K562 (cell line): Measurements from ENCODE around the gene VEGFA. TPM values are rescaled to one million over a fixed set of nuclear protein-coding genes. Genes with fewer than 3 reads are reported as not detected.
A peak's percentile ranks its signal among the peaks of the same experiment; 100 is the strongest.

Experiments used
- CBFB ChIP-seq: sonication (generic); formaldehyde crosslinking; IDR thresholded peaks from 2 replicates; pipeline ENCODE4 v1.4.0; 2020; ENCODE audit warnings: mild to moderate bottlenecking, missing genetic modification reagents
- CBX5 ChIP-seq: IDR thresholded peaks from 2 replicates; pipeline ENCODE4 v1.6.1; 2014; ENCODE audit warnings: low read depth, borderline replicate concordance
- CREBBP ChIP-seq: IDR thresholded peaks from one replicate; pipeline ENCODE4 v1.6.1; 2012; ENCODE audit warnings: low read depth, mild to moderate bottlenecking, control low read depth, inconsistent platforms, low read length
- CTBP1 ChIP-seq: fragments of 450-650 bp; IDR thresholded peaks from 2 replicates; pipeline ENCODE4 v1.6.1; 2016; ENCODE audit warnings: borderline replicate concordance
- GATAD2A ChIP-seq: fragments of 450-650 bp; IDR thresholded peaks from 2 replicates; pipeline ENCODE4 v1.6.1; 2017
- MAFF ChIP-seq: IDR thresholded peaks from 2 replicates; pipeline ENCODE4 v1.6.1; 2012; ENCODE audit warnings: low read length, improper control_type of control experiment
- PTBP1 ChIP-seq: fragments of 200-400 bp; formaldehyde crosslinking; IDR thresholded peaks from 2 replicates; pipeline ENCODE4 v1.6.1; 2017; ENCODE audit warnings: low read depth, low read length
- ZNF551 ChIP-seq: fragments of 250-450 bp; sonication (Bioruptor Pico); IDR thresholded peaks from 2 replicates; pipeline ENCODE4 v1.5.0; 2021; ENCODE audit warnings: mild to moderate bottlenecking, moderate library complexity
- ZNF830 ChIP-seq: fragments of 250-450 bp; sonication (Bioruptor Pico); IDR thresholded peaks from 2 replicates; pipeline ENCODE4 v1.5.0; 2021; ENCODE audit warnings: mild to moderate bottlenecking
- polyA plus RNA-seq, 8 experiments: library from polyadenylated mRNA; depleted of rRNA in 4 of 8; stranded (reverse) in 5 of 8; unstranded in 3 of 8; fragments of >200 nt; fragmentation: Nextera tagmentation in 2 of 8; fragmentation: Illumina TruSeq in 1 of 8; extraction: Ambion mirVana in 2 of 8; extraction: Trizol in 1 of 8; gene quantifications; 2 replicates each; pipeline versions ENCODE4 v1.2.1 to v1.2.3, GENCODE V29; 2011 to 2014; ENCODE audit warnings: inconsistent platforms in 1 of 8, missing spikeins in 1 of 8
- total RNA-seq, 7 experiments: library from RNA; depleted of rRNA in 6 of 7; stranded (reverse); fragments of >200 nt in 6 of 7; fragmentation: Illumina TruSeq in 2 of 7; extraction: Trizol in 2 of 7; gene quantifications; 2 replicates each; pipeline versions ENCODE4 v1.2.1 to v1.2.3, GENCODE V29; 2011 to 2021; ENCODE audit warnings: low replicate concordance in 1 of 7
- TF ChIP-seq, protein P1 (sequence below): fragments of 450-650 bp; formaldehyde crosslinking; IDR thresholded peaks from 2 replicates; pipeline ENCODE4 v1.4.0; 2020; ENCODE audit warnings: mild to moderate bottlenecking
- TF ChIP-seq, protein P2 (sequence below), 2 experiments: IDR thresholded peaks in 1 of 2; conservative IDR thresholded peaks in 1 of 2; 2 replicates each; pipeline ENCODE4 v1.6.1; 2016; ENCODE audit warnings: low read depth in 2 of 2, mild to moderate bottlenecking in 1 of 2, missing compliant biosample characterization in 1 of 2, missing genetic modification characterization in 1 of 2, moderate library complexity in 1 of 2
- TF ChIP-seq, protein P3 (sequence below): fragments of 450-650 bp; IDR thresholded peaks from 2 replicates; pipeline ENCODE4 v1.6.1; 2016; ENCODE audit warnings: low read depth, mild to moderate bottlenecking, moderate library complexity
- TF ChIP-seq, protein P4 (sequence below): sonication (generic); formaldehyde crosslinking; IDR thresholded peaks from 2 replicates; pipeline ENCODE4 v1.8.0; 2022; ENCODE audit warnings: mild to moderate bottlenecking, low read depth, missing genetic modification reagents
- TF ChIP-seq, protein P5 (sequence below): sonication (generic); formaldehyde crosslinking; IDR thresholded peaks from 2 replicates; pipeline ENCODE4 v1.8.1; 2023; ENCODE audit warnings: mild to moderate bottlenecking, missing genetic modification reagents
- TF ChIP-seq, protein P6 (sequence below), 3 experiments: IDR thresholded peaks in 2 of 3; conservative IDR thresholded peaks in 1 of 3; 2 replicates each; pipeline ENCODE4 v1.5.1; 2011 to 2012; ENCODE audit warnings: low read length in 3 of 3, mild to moderate bottlenecking in 3 of 3, control low read depth in 2 of 3, improper control_type of control experiment in 1 of 3, inconsistent platforms in 1 of 3, low read depth in 1 of 3, mixed read lengths in 1 of 3, moderate library complexity in 1 of 3; ENCODE audit not compliant: insufficient read depth in 2 of 3

The VEGFA gene
- total and polyA plus RNA-seq, 9 of the 15 experiments (the other 6 are each of a cell fraction or from before 2014, with no cell fraction given), result 14.0 to 271 (median 124) TPM

DNA sequence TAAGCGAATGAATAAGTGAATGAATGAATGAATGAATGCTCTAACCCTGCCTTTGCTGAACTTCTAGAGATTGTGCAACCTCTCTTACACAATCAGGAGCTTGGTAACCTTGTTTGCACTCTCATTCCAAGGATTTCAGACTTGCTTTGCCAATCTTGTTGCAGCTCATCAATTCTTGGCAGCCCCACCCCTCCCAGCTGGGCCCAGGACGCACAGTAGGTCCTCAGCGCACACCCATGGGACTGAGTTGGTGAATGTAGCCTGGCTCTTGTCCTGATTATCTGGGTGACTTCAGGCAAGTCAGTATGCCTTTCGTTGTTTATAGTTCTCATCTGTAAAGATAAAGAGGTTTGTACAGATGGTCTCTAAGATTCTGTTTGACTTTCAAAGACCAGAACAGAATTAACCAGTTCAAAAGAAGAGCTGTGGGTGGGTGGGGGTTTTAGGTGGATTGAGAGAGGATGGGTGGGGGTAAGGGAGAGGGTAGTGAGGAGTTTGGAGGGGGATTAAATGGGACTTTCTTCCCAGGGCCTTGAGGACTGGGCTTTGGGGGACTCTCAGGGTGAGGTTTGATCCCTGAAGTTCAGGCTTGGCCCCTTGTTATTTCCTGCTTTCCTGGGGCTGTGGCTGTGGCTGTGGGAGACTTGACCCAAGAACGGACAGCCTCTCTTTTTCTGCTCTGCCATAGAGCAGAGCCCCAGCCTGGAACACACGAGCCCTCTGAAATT, 33.2 kb downstream of the VEGFA start (continued):
- TF ChIP-seq, protein P1, sequence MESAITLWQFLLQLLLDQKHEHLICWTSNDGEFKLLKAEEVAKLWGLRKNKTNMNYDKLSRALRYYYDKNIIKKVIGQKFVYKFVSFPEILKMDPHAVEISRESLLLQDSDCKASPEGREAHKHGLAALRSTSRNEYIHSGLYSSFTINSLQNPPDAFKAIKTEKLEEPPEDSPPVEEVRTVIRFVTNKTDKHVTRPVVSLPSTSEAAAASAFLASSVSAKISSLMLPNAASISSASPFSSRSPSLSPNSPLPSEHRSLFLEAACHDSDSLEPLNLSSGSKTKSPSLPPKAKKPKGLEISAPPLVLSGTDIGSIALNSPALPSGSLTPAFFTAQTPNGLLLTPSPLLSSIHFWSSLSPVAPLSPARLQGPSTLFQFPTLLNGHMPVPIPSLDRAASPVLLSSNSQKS (CRISPR knock-in tag), result no peak
- no peak for TF ChIP-seq CREBBP
- no peak for TF ChIP-seq CBX5
- TF ChIP-seq, protein P2, sequence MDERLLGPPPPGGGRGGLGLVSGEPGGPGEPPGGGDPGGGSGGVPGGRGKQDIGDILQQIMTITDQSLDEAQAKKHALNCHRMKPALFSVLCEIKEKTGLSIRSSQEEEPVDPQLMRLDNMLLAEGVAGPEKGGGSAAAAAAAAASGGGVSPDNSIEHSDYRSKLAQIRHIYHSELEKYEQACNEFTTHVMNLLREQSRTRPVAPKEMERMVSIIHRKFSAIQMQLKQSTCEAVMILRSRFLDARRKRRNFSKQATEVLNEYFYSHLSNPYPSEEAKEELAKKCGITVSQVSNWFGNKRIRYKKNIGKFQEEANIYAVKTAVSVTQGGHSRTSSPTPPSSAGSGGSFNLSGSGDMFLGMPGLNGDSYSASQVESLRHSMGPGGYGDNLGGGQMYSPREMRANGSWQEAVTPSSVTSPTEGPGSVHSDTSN (CRISPR knock-in tag; IDR thresholded peaks at IDR 0.05; ENCODE audit: low read depth), result no peak
- TF ChIP-seq, protein P2 (tag; conservative IDR thresholded peaks at IDR 0.05; ENCODE audit: low read depth), result peak; percentile 56
- no peak for TF ChIP-seq MAFF
- TF ChIP-seq, protein P3, sequence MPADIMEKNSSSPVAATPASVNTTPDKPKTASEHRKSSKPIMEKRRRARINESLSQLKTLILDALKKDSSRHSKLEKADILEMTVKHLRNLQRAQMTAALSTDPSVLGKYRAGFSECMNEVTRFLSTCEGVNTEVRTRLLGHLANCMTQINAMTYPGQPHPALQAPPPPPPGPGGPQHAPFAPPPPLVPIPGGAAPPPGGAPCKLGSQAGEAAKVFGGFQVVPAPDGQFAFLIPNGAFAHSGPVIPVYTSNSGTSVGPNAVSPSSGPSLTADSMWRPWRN, result peak; percentile 45; the same call in 1 of the 2 replicates
- TF ChIP-seq, protein P4, sequence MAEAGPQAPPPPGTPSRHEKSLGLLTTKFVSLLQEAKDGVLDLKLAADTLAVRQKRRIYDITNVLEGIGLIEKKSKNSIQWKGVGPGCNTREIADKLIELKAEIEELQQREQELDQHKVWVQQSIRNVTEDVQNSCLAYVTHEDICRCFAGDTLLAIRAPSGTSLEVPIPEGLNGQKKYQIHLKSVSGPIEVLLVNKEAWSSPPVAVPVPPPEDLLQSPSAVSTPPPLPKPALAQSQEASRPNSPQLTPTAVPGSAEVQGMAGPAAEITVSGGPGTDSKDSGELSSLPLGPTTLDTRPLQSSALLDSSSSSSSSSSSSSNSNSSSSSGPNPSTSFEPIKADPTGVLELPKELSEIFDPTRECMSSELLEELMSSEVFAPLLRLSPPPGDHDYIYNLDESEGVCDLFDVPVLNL (CRISPR knock-in tag), result no peak
- TF ChIP-seq, protein P5, sequence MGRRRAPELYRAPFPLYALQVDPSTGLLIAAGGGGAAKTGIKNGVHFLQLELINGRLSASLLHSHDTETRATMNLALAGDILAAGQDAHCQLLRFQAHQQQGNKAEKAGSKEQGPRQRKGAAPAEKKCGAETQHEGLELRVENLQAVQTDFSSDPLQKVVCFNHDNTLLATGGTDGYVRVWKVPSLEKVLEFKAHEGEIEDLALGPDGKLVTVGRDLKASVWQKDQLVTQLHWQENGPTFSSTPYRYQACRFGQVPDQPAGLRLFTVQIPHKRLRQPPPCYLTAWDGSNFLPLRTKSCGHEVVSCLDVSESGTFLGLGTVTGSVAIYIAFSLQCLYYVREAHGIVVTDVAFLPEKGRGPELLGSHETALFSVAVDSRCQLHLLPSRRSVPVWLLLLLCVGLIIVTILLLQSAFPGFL, result no peak
- no peak for TF ChIP-seq PTBP1
- no peak for TF ChIP-seq CBFB (CRISPR knock-in tag)
- TF ChIP-seq ZNF830 (CRISPR knock-in tag), result no peak
- TF ChIP-seq ZNF551 (CRISPR knock-in tag), result no peak
- no peak for TF ChIP-seq CTBP1
- TF ChIP-seq, protein P6, sequence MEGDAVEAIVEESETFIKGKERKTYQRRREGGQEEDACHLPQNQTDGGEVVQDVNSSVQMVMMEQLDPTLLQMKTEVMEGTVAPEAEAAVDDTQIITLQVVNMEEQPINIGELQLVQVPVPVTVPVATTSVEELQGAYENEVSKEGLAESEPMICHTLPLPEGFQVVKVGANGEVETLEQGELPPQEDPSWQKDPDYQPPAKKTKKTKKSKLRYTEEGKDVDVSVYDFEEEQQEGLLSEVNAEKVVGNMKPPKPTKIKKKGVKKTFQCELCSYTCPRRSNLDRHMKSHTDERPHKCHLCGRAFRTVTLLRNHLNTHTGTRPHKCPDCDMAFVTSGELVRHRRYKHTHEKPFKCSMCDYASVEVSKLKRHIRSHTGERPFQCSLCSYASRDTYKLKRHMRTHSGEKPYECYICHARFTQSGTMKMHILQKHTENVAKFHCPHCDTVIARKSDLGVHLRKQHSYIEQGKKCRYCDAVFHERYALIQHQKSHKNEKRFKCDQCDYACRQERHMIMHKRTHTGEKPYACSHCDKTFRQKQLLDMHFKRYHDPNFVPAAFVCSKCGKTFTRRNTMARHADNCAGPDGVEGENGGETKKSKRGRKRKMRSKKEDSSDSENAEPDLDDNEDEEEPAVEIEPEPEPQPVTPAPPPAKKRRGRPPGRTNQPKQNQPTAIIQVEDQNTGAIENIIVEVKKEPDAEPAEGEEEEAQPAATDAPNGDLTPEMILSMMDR (IDR thresholded peaks at IDR 0.05 in 2 of 3, conservative IDR thresholded peaks at IDR 0.05 in 1 of 3; ENCODE audit: insufficient read depth in 2 of 3, low read depth in 1 of 3, low read length in 3 of 3), result no peak
- peak; percentile 90; the same call in 1 of the 2 replicates for TF ChIP-seq GATAD2A
